TTC549 (cell line): ENCODE results near the gene FAM217B.

Experiments
- FAIRE-seq: peaks from 2 replicates; lab custom pipeline; 2012; peaks lifted over from hg19 to GRCh38; lab: Jason Lieb, UNC

FAM217B gene, protein sequence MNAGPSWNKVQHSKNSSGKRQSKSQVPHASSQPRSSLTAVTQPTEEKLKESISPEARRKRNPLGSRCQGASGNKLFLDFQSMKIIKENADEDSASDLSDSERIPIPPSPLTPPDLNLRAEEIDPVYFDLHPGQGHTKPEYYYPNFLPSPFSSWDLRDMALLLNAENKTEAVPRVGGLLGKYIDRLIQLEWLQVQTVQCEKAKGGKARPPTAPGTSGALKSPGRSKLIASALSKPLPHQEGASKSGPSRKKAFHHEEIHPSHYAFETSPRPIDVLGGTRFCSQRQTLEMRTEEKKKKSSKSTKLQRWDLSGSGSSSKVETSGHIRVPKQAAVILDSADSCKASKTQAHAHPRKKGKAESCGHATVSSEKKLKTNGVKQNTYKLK

DNA sequence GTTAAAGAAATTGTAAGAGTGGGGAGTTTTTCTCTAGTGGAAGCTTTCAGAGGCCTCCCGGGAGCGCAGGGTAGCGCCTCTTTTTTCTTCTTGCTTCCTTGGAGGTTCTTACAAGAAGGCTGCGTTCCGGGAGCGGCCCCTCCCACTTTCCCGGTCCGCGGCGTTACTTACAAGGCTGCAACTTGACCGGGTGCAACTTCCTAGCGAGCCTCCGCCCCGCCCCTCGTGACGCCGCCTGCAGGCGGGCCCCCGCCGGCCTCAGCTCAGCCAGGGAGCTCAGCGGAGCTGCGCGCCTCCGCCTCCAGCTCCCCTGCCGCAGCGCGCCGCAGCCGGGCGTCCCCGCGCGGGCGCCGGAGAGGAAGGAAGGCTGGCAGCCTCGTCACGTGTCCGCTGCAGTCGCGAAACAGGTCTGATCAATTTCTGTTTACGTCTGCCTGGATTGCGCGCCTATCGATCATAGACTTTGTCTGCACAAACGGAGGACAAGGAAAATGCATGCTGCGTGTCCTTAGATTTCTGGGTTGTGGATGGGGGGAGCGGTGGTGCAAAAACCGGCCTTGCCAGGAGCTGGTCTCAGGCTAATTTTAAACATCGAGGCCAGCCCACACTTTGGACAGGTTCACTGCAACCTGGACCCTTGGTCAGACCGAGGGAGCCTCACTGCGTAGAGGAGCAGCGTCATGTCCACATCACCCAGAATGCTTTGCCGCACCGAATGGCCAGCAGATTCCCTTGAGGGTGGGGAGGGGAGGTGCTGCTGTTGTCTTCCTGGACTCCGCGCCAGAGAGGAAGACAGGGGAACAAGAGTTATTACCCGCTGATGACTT, at the start of gene FAM217B, which contains the start of gene PPP1R3D:
FAM217B (plus strand) TSS at position 261 of the 827 bp plus-strand sequence. CDS start 3,555 bp downstream, outside the sequence.
PPP1R3D (minus strand) TSS at position 177 of the 827 bp plus-strand sequence. CDS start 374 bp downstream, outside the sequence.
- no peak for FAIRE-seq

DNA sequence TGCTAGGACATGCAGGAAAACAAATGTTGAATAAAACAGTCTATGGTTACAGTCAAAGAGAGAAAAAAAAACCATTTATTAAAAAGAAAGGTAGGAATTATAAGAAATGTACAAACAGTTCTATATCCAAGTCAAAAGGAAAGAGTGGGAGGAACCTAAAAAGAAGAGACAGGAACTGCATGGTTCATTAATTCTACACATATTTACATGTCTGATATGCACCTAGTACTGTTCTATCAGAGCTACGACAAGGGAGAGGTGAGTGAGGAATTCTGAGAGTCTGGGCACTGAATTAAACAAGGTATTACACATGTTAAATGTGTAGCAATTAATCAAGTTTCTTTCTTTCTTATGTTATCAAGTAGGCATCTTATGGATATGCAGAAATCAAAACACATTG, 48.6 kb upstream of the FAM217B start:
- no peak for FAIRE-seq

DNA sequence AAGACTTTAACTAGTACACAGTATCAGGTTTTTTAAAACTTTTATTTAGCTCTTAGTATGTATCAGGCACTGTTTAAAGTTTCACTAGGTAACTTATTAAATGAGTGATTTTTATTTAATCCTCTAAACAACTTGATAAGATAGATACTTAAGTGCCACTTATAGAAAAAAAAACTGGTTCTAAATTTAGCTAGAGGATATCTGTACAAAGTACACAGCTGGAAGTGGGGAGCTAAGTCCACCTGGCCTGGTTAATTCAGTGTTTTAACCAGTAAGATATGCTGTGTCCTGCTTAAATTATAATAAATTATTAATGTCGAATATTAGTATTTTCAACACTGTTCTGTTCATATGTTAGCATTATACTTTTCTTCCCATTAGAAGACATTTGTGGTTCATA, 44.3 kb upstream of the FAM217B start:
- no peak for FAIRE-seq

DNA sequence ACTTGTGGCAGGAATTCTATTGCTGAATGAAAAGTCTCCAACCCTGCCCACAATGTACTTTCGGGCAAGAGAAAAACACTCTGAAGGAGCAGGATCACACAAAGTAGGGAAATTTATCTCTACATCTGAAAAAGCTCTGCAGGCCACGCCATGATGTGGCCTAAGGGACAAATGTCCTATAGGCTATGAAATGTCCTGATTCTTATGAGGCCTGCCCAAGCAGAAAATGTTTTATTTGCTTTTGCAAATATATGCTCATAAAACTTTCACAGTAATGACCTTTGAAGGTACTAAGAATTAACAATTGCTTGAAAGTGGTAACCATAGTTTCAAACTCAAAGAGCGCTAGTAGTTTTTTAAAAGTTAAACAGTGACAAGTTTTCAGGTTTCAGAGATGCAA, 37.7 kb upstream of the FAM217B start:
- FAIRE-seq = no peak

DNA sequence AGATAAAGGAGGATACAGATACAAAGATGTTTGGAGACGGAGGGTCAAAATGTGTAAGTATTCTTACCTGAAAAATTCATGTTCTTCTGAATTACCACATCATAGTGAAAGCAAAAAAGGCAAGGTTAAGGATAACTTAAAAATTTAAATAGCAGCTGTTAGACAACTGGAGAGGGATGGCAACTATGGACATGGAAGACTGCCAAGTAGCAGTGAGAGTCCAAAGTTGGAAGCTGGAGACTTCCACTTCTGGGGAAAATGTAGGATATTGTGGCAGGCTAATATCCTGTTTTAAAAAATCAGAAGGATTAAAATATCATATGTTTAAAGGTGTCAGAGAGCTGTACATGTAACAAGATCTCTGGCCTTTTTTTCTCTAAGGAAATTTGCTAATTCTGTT, 36.6 kb upstream of the FAM217B start:
- FAIRE-seq = no peak

DNA sequence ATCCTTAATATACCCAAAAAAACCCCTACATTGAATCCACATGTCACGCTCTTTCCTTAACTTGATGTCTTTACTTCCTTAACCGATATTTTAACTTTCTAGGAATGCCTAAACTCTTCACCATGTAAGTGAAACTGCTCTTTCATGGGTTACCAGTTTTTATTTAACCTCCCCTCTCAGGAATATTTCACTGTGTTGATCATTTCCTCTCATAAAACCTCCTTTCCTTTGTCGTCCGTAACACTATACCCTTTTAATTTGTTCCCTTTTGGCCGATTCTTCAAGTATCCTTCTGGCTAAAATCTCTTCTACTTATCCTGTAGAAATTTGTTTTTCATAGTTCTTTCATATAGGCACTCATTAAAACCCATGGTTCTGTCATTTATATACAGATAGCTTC, 31.3 kb upstream of the FAM217B start:
- FAIRE-seq = no peak

DNA sequence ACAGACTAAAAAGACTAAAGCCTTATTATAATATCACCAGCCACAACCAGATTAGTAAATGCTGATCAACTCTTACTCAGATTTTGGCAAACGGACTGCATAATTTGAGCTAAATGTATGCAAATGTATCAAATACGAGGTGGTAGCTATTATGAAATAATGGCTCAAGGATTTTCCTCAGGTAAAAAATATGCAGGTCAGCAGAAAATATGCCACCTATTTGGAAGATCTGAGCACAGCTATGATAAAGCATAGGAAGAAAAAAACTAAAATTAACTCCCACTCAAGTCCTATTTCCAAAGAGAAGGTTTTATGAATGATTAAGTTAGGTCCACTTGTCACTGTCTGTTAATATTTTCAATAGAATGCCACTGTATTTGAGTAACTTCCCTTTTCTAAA, 29.1 kb upstream of the FAM217B start:
- no peak for FAIRE-seq

DNA sequence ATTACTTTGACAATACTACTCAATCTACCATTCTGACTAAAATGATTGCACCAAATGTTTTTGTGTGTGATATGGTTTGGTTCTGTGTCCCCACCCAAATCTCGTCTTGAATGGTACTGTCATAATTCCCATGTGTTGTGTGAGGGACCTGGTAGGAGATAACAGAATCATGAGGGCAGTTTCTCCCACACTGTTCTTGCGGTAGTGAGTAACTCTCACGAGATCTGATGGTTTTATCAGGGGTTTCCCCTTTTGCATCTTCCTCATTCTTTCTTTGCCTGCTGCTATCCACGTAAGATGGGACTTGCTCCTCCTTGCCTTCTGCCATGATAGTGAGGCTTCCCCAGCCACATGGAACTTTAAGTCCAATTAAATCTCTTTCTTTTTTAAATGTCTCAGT, 27.6 kb upstream of the FAM217B start:
- no peak for FAIRE-seq

DNA sequence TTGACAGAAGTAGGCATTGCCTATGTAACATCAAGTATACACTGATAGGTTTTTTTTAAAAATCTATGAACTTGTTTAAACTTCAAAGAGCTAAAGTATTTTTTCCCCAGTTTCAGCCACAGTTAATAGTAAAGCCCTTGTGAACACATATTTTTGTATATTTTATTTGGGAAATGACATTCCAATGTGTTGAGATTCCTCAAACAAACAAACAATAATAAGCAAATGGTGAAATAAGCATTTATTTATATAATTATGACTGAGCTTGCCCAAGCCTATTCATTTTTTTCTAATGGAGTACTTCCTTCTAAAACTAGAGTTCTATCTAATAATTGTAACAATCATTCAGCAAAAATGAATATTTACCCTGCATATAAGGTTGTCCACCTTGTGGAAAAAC, 19.2 kb upstream of the FAM217B start:
- no peak for FAIRE-seq

DNA sequence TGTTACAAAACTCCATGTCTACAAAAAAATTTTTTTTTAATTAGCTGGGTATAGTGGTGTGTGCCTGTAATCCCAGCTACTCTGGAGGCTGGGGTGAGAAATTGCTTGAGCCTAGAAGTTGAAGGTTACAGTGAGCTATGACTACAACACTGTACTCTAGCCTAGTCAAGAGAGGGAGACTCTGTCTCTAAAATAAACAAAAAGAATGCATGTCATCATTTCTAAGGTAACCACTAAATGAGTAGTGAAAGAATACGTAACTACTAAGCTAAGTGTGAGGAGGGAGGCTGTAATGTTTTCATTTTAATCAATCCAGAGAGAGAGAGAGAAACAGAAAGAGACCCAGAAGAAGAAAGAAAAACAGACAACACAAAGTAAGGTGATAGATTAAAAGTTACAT, 16.7 kb upstream of the FAM217B start:
- no peak for FAIRE-seq

DNA sequence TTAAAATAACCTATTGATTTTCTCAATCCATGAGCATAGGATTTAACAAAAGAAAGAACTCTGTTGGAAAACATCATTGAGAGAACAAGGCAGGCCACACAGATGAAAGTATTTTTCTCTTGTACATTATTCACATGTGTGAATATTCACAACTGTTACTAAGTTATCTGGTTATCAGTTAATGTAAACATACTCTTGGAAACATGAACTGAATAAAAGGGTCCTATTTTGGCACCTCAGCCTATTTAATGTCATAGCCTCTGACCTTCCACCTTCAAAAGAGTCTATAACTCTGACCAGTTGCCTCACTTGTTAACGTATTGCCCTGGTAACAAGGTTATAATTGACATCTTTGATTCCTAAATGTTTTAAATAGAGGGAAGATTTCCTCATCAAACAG, 14.8 kb upstream of the FAM217B start:
- no peak for FAIRE-seq

DNA sequence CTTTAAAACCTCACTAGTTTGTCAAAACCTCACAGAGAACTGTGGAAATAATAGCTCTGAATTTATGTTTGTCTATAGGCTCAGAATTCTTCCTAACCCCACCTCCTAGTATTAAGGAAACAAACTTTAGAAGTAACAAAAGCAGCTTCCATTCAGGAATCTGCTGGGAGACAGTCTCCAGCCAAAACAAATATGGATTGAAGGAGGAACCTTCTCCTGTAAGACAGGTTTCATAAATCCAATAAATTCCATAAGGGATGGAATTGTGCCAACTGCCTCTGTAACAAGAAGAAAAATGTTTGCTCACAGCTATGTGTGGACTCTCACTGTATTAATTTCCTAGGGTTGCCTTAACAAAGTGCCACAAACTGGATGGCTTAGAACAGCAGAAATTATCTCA, 14.3 kb upstream of the FAM217B start:
- FAIRE-seq = no peak

DNA sequence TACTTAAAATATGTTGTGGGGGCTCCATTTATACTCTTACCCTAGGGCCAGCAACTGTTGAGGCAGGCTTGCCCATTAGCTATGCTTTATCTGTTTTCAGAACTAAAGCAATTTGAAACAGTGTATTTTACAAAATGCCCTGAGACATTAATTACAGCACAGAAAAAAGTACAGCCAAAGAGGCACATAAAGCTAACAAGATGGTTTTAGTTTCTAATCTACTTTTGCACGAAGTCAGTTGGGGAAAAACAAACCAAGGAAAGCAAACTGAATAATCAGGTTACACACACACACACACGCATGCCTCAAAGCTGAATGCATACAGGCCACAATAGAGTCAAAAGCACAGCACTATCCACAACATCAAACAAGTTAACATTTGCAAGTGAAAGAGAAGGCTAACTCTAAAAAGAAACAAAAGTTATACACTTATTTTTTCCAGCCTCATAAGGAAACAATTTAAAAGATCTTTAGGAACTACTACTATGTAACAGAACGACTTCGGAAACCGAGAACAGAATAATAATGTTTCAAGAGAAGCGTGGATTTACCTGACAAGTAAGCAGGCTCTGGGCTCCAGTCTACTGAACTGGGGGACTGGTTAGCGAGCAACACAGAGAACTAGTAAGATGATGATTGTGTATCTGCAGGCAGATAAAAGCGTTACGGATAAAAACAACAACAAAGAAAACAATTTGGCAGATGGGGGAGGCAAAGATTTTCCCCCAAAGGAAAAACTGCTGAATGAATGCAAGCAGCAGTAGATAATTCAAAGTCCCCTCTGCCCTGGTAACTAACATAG, 8.5 kb upstream of the FAM217B start:
- FAIRE-seq = no peak

DNA sequence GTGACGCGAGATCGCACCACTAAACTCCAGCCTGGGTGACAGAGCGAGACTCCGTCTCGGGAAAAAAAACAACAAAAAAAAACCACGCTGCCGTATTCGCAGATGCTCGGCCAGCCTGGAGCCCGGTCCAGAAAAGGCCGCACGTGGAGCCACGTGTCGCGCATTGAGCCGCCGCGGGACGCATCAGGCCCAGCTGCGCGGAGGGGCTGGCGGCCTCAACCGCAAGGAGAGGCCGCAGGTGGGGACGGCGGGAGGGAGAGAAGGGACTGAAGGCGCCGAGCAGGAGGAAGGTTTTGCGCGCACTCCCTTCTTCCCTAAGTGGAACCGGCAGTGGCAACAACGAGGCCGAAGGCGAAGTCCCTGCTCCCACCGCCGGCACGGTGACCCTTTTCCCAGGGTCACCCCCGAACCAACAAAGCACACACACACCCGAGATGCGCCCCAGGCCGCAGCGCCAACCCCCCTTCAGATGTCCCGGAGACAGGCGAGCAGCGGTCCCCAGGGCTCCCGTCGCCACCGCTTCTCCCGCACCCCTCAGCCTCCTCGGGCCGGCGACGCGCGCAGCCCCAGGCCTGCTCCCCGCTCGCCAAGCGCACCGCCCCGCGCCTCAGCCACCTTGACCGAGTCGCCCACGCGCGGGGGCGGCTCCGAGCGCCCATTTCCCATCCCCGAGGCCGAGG, 7.4 kb upstream of the FAM217B start:
- no peak for FAIRE-seq

DNA sequence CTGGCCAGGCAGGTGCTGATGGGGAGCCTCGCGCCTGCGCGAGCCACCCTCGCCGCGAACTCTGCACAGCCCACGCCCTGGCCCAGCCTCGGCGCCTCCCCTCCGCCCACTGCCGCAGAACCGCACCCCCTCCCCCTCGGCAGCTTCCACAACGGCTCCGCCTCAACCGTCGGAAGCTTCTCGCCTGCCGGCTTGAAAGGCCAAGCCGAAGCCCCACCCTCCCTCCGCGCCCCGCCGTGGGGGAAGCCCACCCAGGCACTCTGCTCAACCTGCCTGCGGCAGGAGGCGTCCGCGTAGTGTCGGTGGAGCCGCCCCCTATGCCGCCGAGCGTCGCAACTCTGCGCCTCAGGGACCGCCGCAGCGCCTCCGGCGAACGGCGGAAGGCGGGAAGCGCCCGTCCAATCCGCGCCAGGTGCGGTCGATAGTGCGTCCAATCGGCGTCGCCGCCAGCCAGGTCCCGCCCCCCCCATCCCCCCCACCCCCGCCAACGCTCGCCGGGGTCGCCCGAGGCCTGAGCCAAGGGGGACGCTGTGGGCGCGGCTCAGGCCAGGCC, 6.8 kb upstream of the FAM217B start, which contains the start of gene SYCP2:
SYCP2 (minus strand) TSS at position 342 of the 553 bp plus-strand sequence. CDS start 11,224 bp downstream, outside the sequence.
- FAIRE-seq = no peak

DNA sequence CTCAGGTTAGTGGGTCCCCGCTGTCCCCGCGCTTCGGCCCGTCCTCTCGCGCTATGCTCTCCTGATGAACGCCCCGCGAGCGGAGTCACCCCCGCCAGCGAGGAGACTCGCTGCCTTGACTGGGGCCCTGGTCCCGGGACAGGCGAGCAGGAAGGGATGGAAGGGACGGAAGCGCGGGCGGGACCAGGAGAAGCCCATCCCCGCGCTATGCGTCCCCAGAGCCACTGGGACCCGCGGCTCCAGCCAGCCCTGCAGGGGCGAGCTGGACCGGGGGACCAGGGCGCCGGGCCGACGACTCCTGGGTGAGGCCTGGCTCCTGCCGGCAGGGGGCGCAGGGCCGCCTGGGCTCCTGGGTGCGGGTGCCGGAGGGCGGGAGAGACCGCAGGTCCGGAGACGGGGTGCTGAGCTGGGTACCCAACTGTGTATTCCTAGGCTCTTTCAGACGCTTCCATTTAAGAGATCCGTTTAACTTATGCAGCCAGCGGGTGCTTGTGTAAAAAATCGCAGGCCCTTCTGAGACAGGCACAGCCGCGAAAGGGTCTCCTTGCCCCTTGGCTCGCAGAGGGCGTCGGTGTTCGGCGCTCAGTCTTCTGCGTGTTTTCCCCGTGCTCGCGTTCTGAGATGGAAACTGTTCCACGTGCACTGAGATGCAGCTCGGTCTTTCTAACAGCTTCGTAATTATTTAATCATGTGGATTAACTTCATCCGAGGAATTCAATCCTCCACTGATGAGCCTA, 6.2 kb upstream of the FAM217B start:
- FAIRE-seq = no peak

DNA sequence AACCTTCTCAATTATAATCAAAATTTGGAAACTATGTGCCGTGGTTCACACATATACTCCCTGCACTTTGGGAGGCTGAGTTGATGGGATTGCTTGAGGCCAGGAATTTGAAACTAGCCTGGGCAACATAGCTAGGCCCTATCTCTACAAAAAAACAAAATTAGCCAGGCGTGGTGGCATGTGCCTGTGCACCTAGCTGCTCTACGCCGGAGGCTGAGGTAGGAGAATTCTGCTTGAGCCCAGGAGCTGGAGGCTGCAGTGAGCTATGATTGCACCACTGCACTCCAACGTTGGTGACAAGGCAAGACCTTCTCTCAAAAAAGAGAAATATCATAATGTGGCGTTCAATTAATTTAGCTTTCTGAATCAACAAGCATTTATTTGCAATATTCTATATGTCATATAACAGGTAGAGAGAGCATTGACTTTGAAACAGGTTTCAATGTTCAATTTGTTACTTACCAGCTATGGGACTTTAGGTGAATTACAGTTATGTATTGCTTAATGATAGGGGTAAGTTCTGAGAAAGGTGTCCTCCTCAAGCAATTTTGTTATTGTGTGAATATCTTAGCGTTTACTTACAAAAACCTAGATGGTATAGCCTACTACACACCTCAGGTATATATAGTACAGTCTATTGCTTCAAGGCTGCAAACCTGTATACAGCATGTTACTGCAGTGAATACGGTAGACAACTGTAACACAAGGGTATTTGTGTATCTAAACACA, 4.6 kb upstream of the FAM217B start:
- FAIRE-seq = no peak

DNA sequence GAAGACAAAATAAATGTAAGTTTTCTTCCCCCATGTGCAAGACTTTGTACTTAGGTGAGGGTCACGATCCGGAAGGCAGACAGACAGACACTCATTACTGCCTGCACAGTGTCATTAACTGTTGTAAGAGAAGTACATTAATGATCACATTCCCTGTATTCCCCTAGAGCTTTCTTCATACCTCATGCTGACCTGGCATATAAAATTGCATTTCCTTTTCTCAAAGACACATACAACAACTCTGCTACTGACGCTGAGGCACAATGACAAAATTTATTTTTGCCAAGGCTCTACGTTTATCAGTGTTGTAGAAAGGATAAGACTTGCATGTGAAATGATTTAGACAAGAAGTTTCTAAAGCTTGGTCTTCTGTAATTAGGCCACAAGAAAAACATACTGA, 3.8 kb upstream of the FAM217B start:
- FAIRE-seq = no peak

DNA sequence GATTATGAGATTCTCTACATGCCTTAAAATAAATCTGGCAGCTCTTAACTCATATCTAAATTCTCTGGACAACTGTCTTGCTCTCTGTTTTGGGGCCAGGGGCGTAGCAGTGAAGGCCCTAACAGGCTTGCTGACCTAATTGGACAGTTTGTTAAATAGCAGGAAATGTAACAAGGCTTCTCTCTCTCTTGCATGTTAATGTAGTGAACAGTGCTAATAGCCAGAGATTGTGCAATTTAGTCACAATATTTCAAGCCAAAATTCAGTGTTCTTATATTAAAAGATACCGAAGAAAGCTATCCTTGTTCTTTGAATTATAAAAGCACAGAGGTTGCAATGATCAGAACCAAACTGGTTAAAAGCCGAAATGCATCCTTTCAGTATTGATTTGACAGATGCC, 3.0 kb upstream of the FAM217B start:
- no peak for FAIRE-seq

DNA sequence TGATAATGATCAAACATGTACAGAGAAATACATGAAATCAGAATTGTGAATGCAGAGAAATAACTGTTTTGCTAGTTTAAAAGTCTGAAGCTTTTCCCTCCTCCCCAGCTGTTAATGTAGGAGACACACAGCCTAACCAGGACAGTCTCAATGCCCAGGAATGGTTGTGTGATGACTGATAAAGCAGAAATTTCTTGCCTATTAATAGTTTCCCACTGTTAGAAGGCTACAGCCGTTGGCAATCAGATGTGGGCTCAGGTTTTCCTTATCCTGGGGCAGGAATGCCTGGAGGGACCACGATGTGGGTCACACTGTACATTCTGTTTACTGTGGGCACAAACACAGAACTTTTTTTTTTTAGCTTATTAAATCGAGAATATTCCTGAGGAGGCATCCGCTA, 2.0 kb upstream of the FAM217B start:
- no peak for FAIRE-seq
